H1 (cell line): ENCODE results near the gene SESN1. TPM values are rescaled to one million over a fixed set of nuclear protein-coding genes. Genes with fewer than 3 reads are reported as not detected.

Experiments
- CTCF ChIA-PET: fragments of 300-600 bp; sonication (Branson Sonifier 250); formaldehyde crosslinking; loops from one replicate; lab custom pipeline; 2021; ENCODE audit not compliant: partially characterized antibody; lab: Charles Lee
- POLR2A ChIA-PET: fragments of 300-600 bp; sonication (Branson Sonifier 250); formaldehyde crosslinking; loops from one replicate; lab custom pipeline; 2021; ENCODE audit warnings: inconsistent platforms; ENCODE audit not compliant: partially characterized antibody; lab: Charles Lee
- DNase-seq, 2 experiments: peaks; one replicate each; pipeline versions ENCODE4 v3.0.0 to v3.0.0-alpha.2; 2010 to 2022; ENCODE audit warnings: low spot score in 2 of 2, low read depth in 1 of 2, mixed read lengths in 1 of 2
- FAIRE-seq: peaks from 2 replicates; lab custom pipeline; 2011; peaks lifted over from hg19 to GRCh38; lab: Jason Lieb, UNC
- H2AFZ ChIP-seq: 2 replicates; pipeline ENCODE4 v1.8.1; 2012; ENCODE audit warnings: low read length, inconsistent platforms
- H2AK5ac ChIP-seq: 2 replicates; pipeline ENCODE4 v1.6.1; 2013; ENCODE audit warnings: low read depth, low read length
- H2BK120ac ChIP-seq: replicated peaks from 2 replicates; pipeline ENCODE3; 2013; ENCODE audit warnings: low read depth, low read length, inconsistent platforms
- H2BK12ac ChIP-seq: 2 replicates; pipeline ENCODE4 v1.6.1; 2013; ENCODE audit warnings: low read depth, low read length
- H2BK15ac ChIP-seq: 2 replicates; pipeline ENCODE4 v1.6.1; 2013; ENCODE audit warnings: low read length
- H2BK20ac ChIP-seq: 2 replicates; pipeline ENCODE4 v1.6.1; 2013; ENCODE audit warnings: low read length
- H2BK5ac ChIP-seq: 2 replicates; pipeline ENCODE4 v1.6.1; 2013; ENCODE audit warnings: low read depth, low read length
- H3K14ac ChIP-seq: 2 replicates; pipeline ENCODE4 v1.6.1; 2013; ENCODE audit warnings: inconsistent platforms; ENCODE audit not compliant: insufficient read length
- H3K18ac ChIP-seq: 2 replicates; pipeline ENCODE4 v1.6.1; 2013; ENCODE audit warnings: low read length; ENCODE audit errors: extremely low read depth
- H3K23ac ChIP-seq: 2 replicates; pipeline ENCODE4 v1.6.1; 2013; ENCODE audit warnings: inconsistent platforms; ENCODE audit not compliant: insufficient read length
- H3K23me2 ChIP-seq: 2 replicates; pipeline ENCODE4 v1.6.1; 2013; ENCODE audit warnings: low read depth, low read length
- H3K27ac ChIP-seq: 2 replicates; pipeline ENCODE4 v1.6.1; 2011; ENCODE audit warnings: low read depth, low read length, inconsistent platforms
- H3K27me3 ChIP-seq, 4 experiments: replicated peaks in 1 of 4; 1 replicate in 1 of 4; 2 replicates in 3 of 4; pipeline versions ENCODE4 v1.6.1 to v1.8.1; 2011 to 2013; ENCODE audit warnings: low read length in 3 of 4, mild to moderate bottlenecking in 3 of 4, inconsistent platforms in 2 of 4, mixed read lengths in 2 of 4, moderate library complexity in 1 of 4; ENCODE audit not compliant: control insufficient read depth in 3 of 4, insufficient read depth in 3 of 4; ENCODE audit errors: extremely low read depth in 1 of 4
- H3K36me3 ChIP-seq, 4 experiments: 2 replicates each; pipeline versions ENCODE4 v1.6.1 to v1.8.1; 2011 to 2013; ENCODE audit warnings: mild to moderate bottlenecking in 4 of 4, low read length in 3 of 4, moderate library complexity in 2 of 4, control low read depth in 1 of 4, inconsistent platforms in 1 of 4; ENCODE audit not compliant: insufficient read depth in 4 of 4, control insufficient read depth in 2 of 4
- H3K4ac ChIP-seq: replicated peaks from 2 replicates; pipeline ENCODE3; 2013; ENCODE audit warnings: low read length, low read depth, mixed read lengths, inconsistent platforms; ENCODE audit not compliant: insufficient read length
- H3K4me1 ChIP-seq, 4 experiments: replicated peaks in 1 of 4; 1 replicate in 1 of 4; 2 replicates in 3 of 4; pipeline versions ENCODE4 v1.6.1 to v1.8.1; 2011 to 2013; ENCODE audit warnings: low read length in 3 of 4, inconsistent platforms in 2 of 4, mixed read lengths in 1 of 4; ENCODE audit not compliant: insufficient read depth in 4 of 4, control insufficient read depth in 3 of 4
- H3K4me2 ChIP-seq, 2 experiments: 2 replicates each; pipeline versions ENCODE4 v1.6.1 to v1.8.1; 2011 to 2013; ENCODE audit warnings: low read depth in 2 of 2, low read length in 2 of 2, control low read depth in 1 of 2, inconsistent platforms in 1 of 2, mild to moderate bottlenecking in 1 of 2; ENCODE audit not compliant: insufficient read depth in 1 of 2
- H3K4me3 ChIP-seq, 4 experiments: fragments of 200-600, 300-600 bp in 1 of 4; sonication (generic), shearing (Covaris generic), sonication (Bioruptor Twin) in 1 of 4; 2 replicates each; pipeline versions ENCODE4 v1.5.1 to v1.8.1; 2011 to 2016; ENCODE audit warnings: low read length in 4 of 4, low read depth in 3 of 4, control low read depth in 2 of 4, inconsistent platforms in 2 of 4, mild to moderate bottlenecking in 2 of 4, mixed read lengths in 1 of 4, moderate library complexity in 1 of 4; ENCODE audit not compliant: insufficient read depth in 2 of 4; ENCODE audit errors: extremely low read depth in 1 of 4
- H3K56ac ChIP-seq: replicated peaks from 2 replicates; pipeline ENCODE3; 2013; ENCODE audit warnings: low read depth, mild to moderate bottlenecking, mixed read lengths, low read length, inconsistent platforms; ENCODE audit not compliant: insufficient read length
- H3K79me1 ChIP-seq: 2 replicates; pipeline ENCODE4 v1.6.1; 2013; ENCODE audit warnings: low read depth, low read length, control low read depth
- H3K79me2 ChIP-seq, 2 experiments: 2 replicates each; pipeline versions ENCODE4 v1.6.1 to v1.8.1; 2012 to 2013; ENCODE audit warnings: low read length in 2 of 2, mild to moderate bottlenecking in 2 of 2, inconsistent platforms in 1 of 2; ENCODE audit not compliant: insufficient read depth in 2 of 2, control insufficient read depth in 1 of 2
- H3K9ac ChIP-seq, 4 experiments: replicated peaks in 1 of 4; 1 replicate in 1 of 4; 2 replicates in 3 of 4; pipeline versions ENCODE4 v1.6.1 to v1.8.1; 2011 to 2013; ENCODE audit warnings: low read depth in 3 of 4, low read length in 3 of 4, control low read depth in 2 of 4, mild to moderate bottlenecking in 2 of 4, moderate library complexity in 2 of 4, inconsistent platforms in 1 of 4; ENCODE audit errors: extremely low read depth in 1 of 4
- H3K9me3 ChIP-seq, 2 experiments: 2 replicates each; pipeline versions ENCODE4 v1.6.1 to v1.8.1; 2012 to 2013; ENCODE audit warnings: mild to moderate bottlenecking in 2 of 2, moderate library complexity in 2 of 2, control low read depth in 1 of 2, inconsistent platforms in 1 of 2, low read depth in 1 of 2, low read length in 1 of 2, mixed read lengths in 1 of 2; ENCODE audit not compliant: insufficient read depth in 2 of 2
- H4K20me1 ChIP-seq, 2 experiments: replicated peaks in 1 of 2; 2 replicates each; pipeline versions ENCODE3 to v1.8.1; 2011 to 2013; ENCODE audit warnings: inconsistent platforms in 2 of 2, low read length in 2 of 2, mild to moderate bottlenecking in 1 of 2; ENCODE audit not compliant: insufficient read depth in 2 of 2, control insufficient read depth in 1 of 2
- H4K5ac ChIP-seq: 2 replicates; pipeline ENCODE4 v1.6.1; 2013; ENCODE audit warnings: low read length, low read depth, mixed read lengths, inconsistent platforms; ENCODE audit not compliant: insufficient read length
- H4K8ac ChIP-seq: 2 replicates; pipeline ENCODE4 v1.8.0; 2013; ENCODE audit warnings: mild to moderate bottlenecking, moderate library complexity, low read length, inconsistent platforms; ENCODE audit not compliant: insufficient read depth; ENCODE audit errors: extremely low read depth
- H4K91ac ChIP-seq: replicated peaks from 2 replicates; pipeline ENCODE3; 2013; ENCODE audit warnings: low read length, mixed read lengths, inconsistent platforms; ENCODE audit not compliant: insufficient read length
- BRCA1 ChIP-seq: IDR thresholded peaks from 2 replicates; pipeline ENCODE4 v1.6.1; 2012; ENCODE audit warnings: low read depth, low read length, improper control_type of control experiment
- CTCF ChIP-seq, 3 experiments: IDR thresholded peaks; 1 replicate in 2 of 3; 2 replicates in 1 of 3; pipeline versions ENCODE4 v1.5.1 to v1.6.1; 2011; ENCODE audit warnings: low read length in 3 of 3, mild to moderate bottlenecking in 3 of 3, inconsistent platforms in 2 of 3, low read depth in 1 of 3, moderate library complexity in 1 of 3; ENCODE audit not compliant: insufficient read depth in 1 of 3; ENCODE audit errors: control extremely low read depth in 1 of 3
- EZH2 ChIP-seq: fragments of 200-600 bp; sonication (generic); IDR thresholded peaks from 2 replicates; pipeline ENCODE4 v1.7.1; 2012; ENCODE audit warnings: low read depth, mild to moderate bottlenecking, moderate library complexity, low read length, inconsistent platforms; ENCODE audit not compliant: severe bottlenecking
- FOSL1 ChIP-seq: IDR thresholded peaks from 2 replicates; pipeline ENCODE4 v1.6.1; 2011; ENCODE audit warnings: mild to moderate bottlenecking, low read depth, low read length, moderate library complexity; ENCODE audit not compliant: insufficient read depth
- GTF2F1 ChIP-seq: IDR thresholded peaks from 2 replicates; pipeline ENCODE4 v1.6.1; 2012; ENCODE audit warnings: low read depth, low read length, improper control_type of control experiment, borderline replicate concordance
- KDM1A ChIP-seq: fragments of 200-600, 300-600 bp; sonication (generic); IDR thresholded peaks from 2 replicates; pipeline ENCODE4 v1.7.1; 2016; ENCODE audit warnings: mild to moderate bottlenecking, low read length, borderline replicate concordance
- RXRA ChIP-seq: IDR thresholded peaks from 2 replicates; pipeline ENCODE4 v1.6.1; 2011; ENCODE audit warnings: low read depth, mild to moderate bottlenecking, low read length, moderate library complexity; ENCODE audit not compliant: insufficient read depth
- SP4 ChIP-seq: IDR thresholded peaks from 2 replicates; pipeline ENCODE4 v1.6.1; 2012; ENCODE audit warnings: low read length, inconsistent platforms
- SRF ChIP-seq: IDR thresholded peaks from 2 replicates; pipeline ENCODE4 v1.6.1; 2011; ENCODE audit warnings: mild to moderate bottlenecking, low read depth, low read length, moderate library complexity
- TAF1 ChIP-seq: IDR thresholded peaks from 2 replicates; pipeline ENCODE4 v1.6.1; 2011; ENCODE audit warnings: mild to moderate bottlenecking, low read depth, low read length
- TEAD4 ChIP-seq: IDR thresholded peaks from 2 replicates; pipeline ENCODE4 v1.6.1; 2012; ENCODE audit warnings: low read depth, low read length, inconsistent platforms, mixed read lengths
- WGBS, 2 experiments: shearing (Covaris generic) in 1 of 2; methylation state at CpG; one replicate each; pipeline versions ENCODE4 v1.1.6 to v1.1.7; 2013 to 2015; ENCODE audit warnings: low lambda C conversion rate in 2 of 2, mixed read lengths in 2 of 2, inconsistent platforms in 1 of 2, low coverage in 1 of 2, missing lambda C conversion rate in 1 of 2; ENCODE audit not compliant: insufficient replicate concordance in 2 of 2, insufficient coverage in 1 of 2, insufficient read length in 1 of 2; ENCODE audit errors: extremely low coverage in 1 of 2, missing lambda C conversion rate in 1 of 2; 5-methylcytosine and 5-hydroxymethylcytosine counted together
- polyA plus RNA-seq, 7 experiments: library from polyadenylated mRNA; depleted of rRNA in 3 of 7; stranded (reverse) in 5 of 7; unstranded in 2 of 7; fragments of >200 nt in 5 of 7; fragments of 200-250 nt in 2 of 7; gene quantifications; 1 replicate in 5 of 7; 2 replicates in 1 of 7; 4 replicates in 1 of 7; pipeline versions ENCODE4 v1.2.1 to v1.2.3, GENCODE V29; 2011 to 2013; ENCODE audit warnings: missing spikeins in 2 of 7, mixed read lengths in 2 of 7
- total RNA-seq: library from RNA; stranded (reverse); fragmentation: NEBNext Ultra II Directional; extraction: Animal tissue kit (Norgen Biotek cat#: 25700); gene quantifications from 2 replicates; pipeline ENCODE4 v1.2.1, GENCODE V29; 2021

Gene SESN1
- total and polyA plus RNA-seq, 2 of the 8 experiments (the other 6 are each of a cell fraction or from before 2014, with no cell fraction given), result 12.8 to 15.6 TPM

- no peak overlapping the region for H3K4ac ChIP-seq
- TF ChIP-seq SP4 (no peak), TEAD4 (no peak), FOSL1 (no peak), EZH2 (no peak), CTCF (IDR thresholded peaks at IDR 0.05; ENCODE audit: control extremely low read depth in 1 of 3, insufficient read depth in 1 of 3, low read depth in 1 of 3, low read length in 3 of 3) (no peak), SRF (no peak), RXRA (no peak), KDM1A (no peak), GTF2F1 (no peak), TAF1 (no peak), BRCA1 (no peak)
These were observed 134.6 kb downstream of the SESN1 start for GRCh38 chr6:108959972-108960582.

More at GRCh38 chr6:108959972-108960582, 134.6 kb downstream of the SESN1 start:
- FAIRE-seq, result no peak
- Histone ChIP-seq H3K79me1 (no peaks in the 10 kb centered on the region), H2BK5ac (no peak overlapping the region), H4K8ac (no peak overlapping the region; the same call in 1 of the 2 replicates), H3K4me3 (no peak overlapping the region), H3K14ac (no peak overlapping the region), H3K27me3 (no peaks in the 10 kb centered on the region), H2AFZ (no peak overlapping the region), H2BK12ac (no peak overlapping the region), H3K4me1 (no peaks in the 10 kb centered on the region), H3K27ac (no peak overlapping the region), H3K4me2 (no peak overlapping the region), H2BK120ac (no peak overlapping the region), H3K23ac (no peak overlapping the region), H2BK20ac (no peak overlapping the region), H3K9me3 (no peaks in the 10 kb centered on the region), H2AK5ac (no peak overlapping the region), H3K79me2 (no peaks in the 10 kb centered on the region), H4K20me1 (no peaks in the 10 kb centered on the region), H3K36me3 (no peaks in the 10 kb centered on the region), H3K56ac (no peak overlapping the region), H2BK15ac (peak overlapping the region; percentile 31; the same call in 1 of the 2 replicates), H3K23me2 (no peaks in the 10 kb centered on the region), H4K5ac (no peak overlapping the region), H3K9ac (no peak overlapping the region), H3K18ac (no peak overlapping the region), H4K91ac (no peak overlapping the region)
- ChIA-PET CTCF (interaction anchor here (1.0 to 2.2 kb wide), 5 partner anchors 8 to 104 kb away, joined by 3 to 12 read pairs (median 4); no protein-coding TSS in a partner anchor), POLR2A (no interaction called here)
- 85% methylated on average over 10 of the region's 10 CpGs; no CpG with 5 or more reads in 1 of the 2 experiments for WGBS, 2 experiments
- no peak for DNase-seq
